Measurements from ENCODE around the gene PLEKHS1.

PLEKHS1 gene

GRCh38 chr10:113776553-113776952, 25.1 kb downstream of the PLEKHS1 start:
- TF ChIP-seq, protein P1, sequence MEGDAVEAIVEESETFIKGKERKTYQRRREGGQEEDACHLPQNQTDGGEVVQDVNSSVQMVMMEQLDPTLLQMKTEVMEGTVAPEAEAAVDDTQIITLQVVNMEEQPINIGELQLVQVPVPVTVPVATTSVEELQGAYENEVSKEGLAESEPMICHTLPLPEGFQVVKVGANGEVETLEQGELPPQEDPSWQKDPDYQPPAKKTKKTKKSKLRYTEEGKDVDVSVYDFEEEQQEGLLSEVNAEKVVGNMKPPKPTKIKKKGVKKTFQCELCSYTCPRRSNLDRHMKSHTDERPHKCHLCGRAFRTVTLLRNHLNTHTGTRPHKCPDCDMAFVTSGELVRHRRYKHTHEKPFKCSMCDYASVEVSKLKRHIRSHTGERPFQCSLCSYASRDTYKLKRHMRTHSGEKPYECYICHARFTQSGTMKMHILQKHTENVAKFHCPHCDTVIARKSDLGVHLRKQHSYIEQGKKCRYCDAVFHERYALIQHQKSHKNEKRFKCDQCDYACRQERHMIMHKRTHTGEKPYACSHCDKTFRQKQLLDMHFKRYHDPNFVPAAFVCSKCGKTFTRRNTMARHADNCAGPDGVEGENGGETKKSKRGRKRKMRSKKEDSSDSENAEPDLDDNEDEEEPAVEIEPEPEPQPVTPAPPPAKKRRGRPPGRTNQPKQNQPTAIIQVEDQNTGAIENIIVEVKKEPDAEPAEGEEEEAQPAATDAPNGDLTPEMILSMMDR (IDR thresholded peaks at IDR 0.05; ENCODE audit: low read depth, low read length), result no peak
- no peak overlapping the region for H3K4me3 ChIP-seq (ENCODE audit: low read depth, low read length)
- no peak for DNase-seq (ENCODE audit: low read depth, low spot score)
- in situ Hi-C loops (cut with HindIII; ENCODE audit: low sequenced_read_pairs), result no loop called here

DNA sequence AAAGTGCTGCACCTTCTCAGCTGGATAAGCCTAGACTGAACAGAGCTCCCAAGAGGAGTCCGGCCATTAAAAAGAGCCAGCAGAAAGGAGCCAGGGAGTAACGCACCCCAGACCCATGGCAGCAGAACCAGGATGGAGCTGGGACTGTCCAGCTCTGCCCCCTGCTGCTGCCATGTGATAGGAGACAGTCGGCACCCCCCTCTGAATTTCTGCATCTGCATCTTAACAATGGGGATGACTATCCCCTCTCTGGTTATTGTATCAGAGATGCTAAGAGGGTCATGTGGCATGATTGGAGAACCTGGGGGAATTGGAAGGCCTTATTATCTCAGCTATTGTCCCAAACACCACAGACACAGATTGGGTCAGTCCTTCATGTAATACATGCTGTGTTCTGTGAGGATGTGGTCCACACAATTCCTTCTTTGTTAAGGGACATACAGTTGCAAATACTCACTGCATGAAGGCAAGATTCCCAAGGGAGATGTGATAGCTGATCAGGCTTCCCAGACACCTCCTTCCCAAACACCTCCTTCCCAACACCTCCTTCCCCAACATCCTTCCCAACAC, 29.3 kb downstream of the PLEKHS1 start:
- H3K4me3 ChIP-seq (ENCODE audit: low read depth, low read length), result no peak overlapping the region
- TF ChIP-seq, protein P1 (IDR thresholded peaks at IDR 0.05; ENCODE audit: low read depth, low read length), result no peak
- in situ Hi-C loops (cut with HindIII; ENCODE audit: low sequenced_read_pairs), result no loop called here
- no peak for DNase-seq (ENCODE audit: low read depth, low spot score)

- TF ChIP-seq, protein P1 (IDR thresholded peaks at IDR 0.05; ENCODE audit: low read depth, low read length), result no peak
- H3K4me3 ChIP-seq (ENCODE audit: low read depth, low read length), result no peak overlapping the region
- in situ Hi-C loops (cut with HindIII; ENCODE audit: low sequenced_read_pairs), result no loop called here
- DNase-seq (ENCODE audit: low read depth, low spot score), result no peak
These were observed 30.9 kb downstream of the PLEKHS1 start for GRCh38 chr10:113782367-113782766.

GRCh38 chr10:113782986-113783704, 31.7 kb downstream of the PLEKHS1 start:
- H3K4me3 ChIP-seq (ENCODE audit: low read depth, low read length), result no peak overlapping the region
- in situ Hi-C loops (cut with HindIII; ENCODE audit: low sequenced_read_pairs), result no loop called here
- no peak for DNase-seq (ENCODE audit: low read depth, low spot score)
- TF ChIP-seq, protein P1 (IDR thresholded peaks at IDR 0.05; ENCODE audit: low read depth, low read length), result no peak

GRCh38 chr10:113788604-113789083, 37.2 kb downstream of the PLEKHS1 start:
- H3K4me3 ChIP-seq (ENCODE audit: low read depth, low read length), result no peak overlapping the region
- TF ChIP-seq, protein P1 (IDR thresholded peaks at IDR 0.05; ENCODE audit: low read depth, low read length), result no peak
- in situ Hi-C loops (cut with HindIII; ENCODE audit: low sequenced_read_pairs), result no loop called here
- peak; percentile 95 for DNase-seq (ENCODE audit: low read depth, low spot score)

GRCh38 chr10:113791691-113792090, 40.2 kb downstream of the PLEKHS1 start:
- in situ Hi-C loops (cut with HindIII; ENCODE audit: low sequenced_read_pairs), result no loop called here

More at GRCh38 chr10:113791691-113792090, 40.2 kb downstream of the PLEKHS1 start:
- DNase-seq (ENCODE audit: low read depth, low spot score), result no peak
- TF ChIP-seq, protein P1 (IDR thresholded peaks at IDR 0.05; ENCODE audit: low read depth, low read length), result no peak
- no peak overlapping the region for H3K4me3 ChIP-seq (ENCODE audit: low read depth, low read length)
